ENCODE measurements around the gene TSGA10IP. TPM values are rescaled to one million over a fixed set of nuclear protein-coding genes. Genes with fewer than 3 reads are reported as not detected.

TSGA10IP gene
- polyA plus RNA-seq, 1 donor (not counting 4 experiments of a cell fraction or from before 2014, with no cell fraction given) = not detected

DNA sequence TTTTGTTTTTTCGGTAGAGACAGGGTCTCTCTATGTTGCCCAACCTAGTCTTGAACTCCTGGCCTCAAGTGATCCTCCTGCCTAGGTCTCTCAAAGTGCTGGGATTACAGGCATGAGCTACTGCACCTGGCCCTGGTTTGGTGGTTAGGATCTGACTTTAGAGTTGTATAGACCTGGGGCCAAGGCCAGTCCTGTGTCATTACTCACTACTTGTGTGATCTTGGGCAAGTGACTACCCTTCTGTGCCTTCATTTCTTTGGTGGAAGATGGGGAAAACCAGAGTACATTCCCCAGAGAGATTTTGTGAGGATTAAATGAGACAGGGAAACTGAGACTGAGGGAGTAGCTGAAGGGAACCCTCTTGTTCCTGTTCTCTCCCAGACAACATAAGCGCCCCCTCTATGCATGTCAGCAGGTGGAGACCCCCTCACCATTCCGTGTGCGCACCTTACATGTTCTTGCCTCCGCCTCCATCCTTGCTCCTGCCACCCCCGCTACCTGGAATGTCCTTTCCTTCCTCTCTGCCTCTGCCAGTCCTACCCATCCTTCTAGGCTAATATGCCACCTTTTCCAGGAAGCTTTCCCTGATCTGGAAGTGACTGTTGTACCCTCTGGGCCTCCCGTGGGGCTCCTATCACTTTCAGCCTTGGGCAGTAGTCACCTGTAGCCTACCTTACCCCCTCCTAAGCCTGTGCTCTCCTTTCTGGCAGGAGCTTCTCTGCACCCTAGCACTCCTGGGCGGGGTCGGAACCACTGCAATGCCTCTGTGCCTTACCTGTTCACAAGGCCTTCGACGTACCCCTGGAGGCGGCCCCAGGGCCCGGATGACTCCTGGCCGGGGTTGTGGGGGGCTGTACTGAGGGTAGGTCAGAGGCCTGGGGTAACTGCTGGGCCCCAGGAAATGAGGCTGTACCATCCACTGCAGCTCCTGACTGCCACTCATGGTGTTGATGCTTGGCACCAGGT lies 49.0 kb upstream of the TSGA10IP start:
- Histone ChIP-seq H3K4me2 (ENCODE audit: control insufficient read depth, extremely low read depth, insufficient read depth, low read depth, low read length) (peak overlapping the region; percentile 100), H3K4me3 (ENCODE audit: control insufficient read depth in 2 of 3, extremely low read depth in 1 of 3, insufficient read depth in 2 of 3, low read depth in 1 of 3, low read length in 3 of 3) (peak overlapping the region; percentile 94 to 99 (median 97)), H3K4me1 (ENCODE audit: control insufficient read depth, extremely low read depth, insufficient read depth, low read length) (peaks cover 65% of the 10 kb centered on the region), H2AFZ (ENCODE audit: control insufficient read depth, low read length) (no peak overlapping the region), H3K27ac (ENCODE audit: control insufficient read depth, insufficient read depth, low read length) (peak overlapping the region; percentile 98), H3K9ac (ENCODE audit: control insufficient read depth, extremely low read depth, insufficient read depth, low read length) (peak overlapping the region; percentile 99), H3K79me2 (ENCODE audit: control insufficient read depth, insufficient read depth, low read length) (peaks cover 74% of the 10 kb centered on the region), H3K36me3 (ENCODE audit: control insufficient read depth in 2 of 2, extremely low read depth in 1 of 2, insufficient read depth in 2 of 2, low read length in 2 of 2) (peaks cover 24 to 58% of the 10 kb centered on the region in 2 experiments), H3K9me1 (ENCODE audit: control insufficient read depth, extremely low read depth, insufficient read depth, low read length) (peaks cover 2% of the 10 kb centered on the region), H4K20me1 (ENCODE audit: control insufficient read depth, extremely low read depth, insufficient read depth, low read length) (peaks cover 46% of the 10 kb centered on the region), H3K9me3 (ENCODE audit: control insufficient read depth, low read depth, low read length) (no peaks in the 10 kb centered on the region), H3K27me3 (ENCODE audit: control insufficient read depth, extremely low read depth, insufficient read depth, low read length) (no peaks in the 10 kb centered on the region)
- FAIRE-seq (no peak), DNase-seq (ENCODE audit: low read depth, low spot score) (no peak)
- TF ChIP-seq, protein P1, sequence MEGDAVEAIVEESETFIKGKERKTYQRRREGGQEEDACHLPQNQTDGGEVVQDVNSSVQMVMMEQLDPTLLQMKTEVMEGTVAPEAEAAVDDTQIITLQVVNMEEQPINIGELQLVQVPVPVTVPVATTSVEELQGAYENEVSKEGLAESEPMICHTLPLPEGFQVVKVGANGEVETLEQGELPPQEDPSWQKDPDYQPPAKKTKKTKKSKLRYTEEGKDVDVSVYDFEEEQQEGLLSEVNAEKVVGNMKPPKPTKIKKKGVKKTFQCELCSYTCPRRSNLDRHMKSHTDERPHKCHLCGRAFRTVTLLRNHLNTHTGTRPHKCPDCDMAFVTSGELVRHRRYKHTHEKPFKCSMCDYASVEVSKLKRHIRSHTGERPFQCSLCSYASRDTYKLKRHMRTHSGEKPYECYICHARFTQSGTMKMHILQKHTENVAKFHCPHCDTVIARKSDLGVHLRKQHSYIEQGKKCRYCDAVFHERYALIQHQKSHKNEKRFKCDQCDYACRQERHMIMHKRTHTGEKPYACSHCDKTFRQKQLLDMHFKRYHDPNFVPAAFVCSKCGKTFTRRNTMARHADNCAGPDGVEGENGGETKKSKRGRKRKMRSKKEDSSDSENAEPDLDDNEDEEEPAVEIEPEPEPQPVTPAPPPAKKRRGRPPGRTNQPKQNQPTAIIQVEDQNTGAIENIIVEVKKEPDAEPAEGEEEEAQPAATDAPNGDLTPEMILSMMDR (optimal IDR thresholded peaks at IDR 0.05 in 1 of 3, IDR thresholded peaks at IDR 0.05 in 1 of 3, conservative IDR thresholded peaks at IDR 0.05 in 1 of 3; ENCODE audit: extremely low read depth in 1 of 3, insufficient read depth in 2 of 3, low read length in 3 of 3) = no peak
- no peak for TF ChIP-seq EZH2 (IDR thresholded peaks at IDR 0.05; ENCODE audit: low read length)
- dilution Hi-C loops (cut with MboI; ENCODE audit: extremely low pct_ligation_motif_present, low sequenced_read_pairs) = no loop called here

DNA sequence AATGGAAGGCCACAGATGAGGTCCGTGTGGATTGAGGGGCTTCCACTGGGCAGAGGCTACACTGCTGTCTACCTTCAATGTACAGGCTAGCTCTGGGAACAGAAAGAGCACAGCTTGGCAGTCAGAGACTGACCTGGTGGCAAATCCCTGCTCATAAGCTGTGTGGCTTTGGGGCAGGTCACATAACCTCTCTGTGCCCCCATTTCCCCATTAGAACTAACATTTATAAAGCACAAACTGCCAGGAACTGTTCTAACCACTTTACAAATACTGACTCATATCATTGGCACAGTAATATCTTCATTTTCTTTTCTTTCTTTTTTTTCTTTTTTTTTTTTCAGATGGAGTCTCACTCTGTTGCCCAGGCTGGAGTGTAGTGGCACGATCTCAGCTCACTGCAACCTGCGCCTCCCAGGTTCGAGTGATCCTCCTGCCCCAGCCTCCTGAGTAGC lies 48.2 kb upstream of the TSGA10IP start:
- H3K27ac ChIP-seq (ENCODE audit: control insufficient read depth, insufficient read depth, low read length) = peak overlapping the region; percentile 98
- FAIRE-seq (no peak), DNase-seq (ENCODE audit: low read depth, low spot score) (no peak)

More for the DNA sequence above, 48.2 kb upstream of the TSGA10IP start:
- H2AFZ ChIP-seq (ENCODE audit: control insufficient read depth, low read length) = no peak overlapping the region
- peaks cover 2% of the 10 kb centered on the region for H3K9me1 ChIP-seq (ENCODE audit: control insufficient read depth, extremely low read depth, insufficient read depth, low read length)
- peaks cover 24 to 53% of the 10 kb centered on the region in 2 experiments for H3K36me3 ChIP-seq (ENCODE audit: control insufficient read depth in 2 of 2, extremely low read depth in 1 of 2, insufficient read depth in 2 of 2, low read length in 2 of 2)
- TF ChIP-seq, protein P1 (optimal IDR thresholded peaks at IDR 0.05 in 1 of 3, IDR thresholded peaks at IDR 0.05 in 1 of 3, conservative IDR thresholded peaks at IDR 0.05 in 1 of 3; ENCODE audit: extremely low read depth in 1 of 3, insufficient read depth in 2 of 3, low read length in 3 of 3) = no peak
- no peak for TF ChIP-seq EZH2 (IDR thresholded peaks at IDR 0.05; ENCODE audit: low read length)
- dilution Hi-C loops (cut with MboI; ENCODE audit: extremely low pct_ligation_motif_present, low sequenced_read_pairs) = no loop called here
- H3K27me3 ChIP-seq (ENCODE audit: control insufficient read depth, extremely low read depth, insufficient read depth, low read length) = no peaks in the 10 kb centered on the region
- H3K4me2 ChIP-seq (ENCODE audit: control insufficient read depth, extremely low read depth, insufficient read depth, low read depth, low read length) = peak overlapping the region; percentile 100
- H4K20me1 ChIP-seq (ENCODE audit: control insufficient read depth, extremely low read depth, insufficient read depth, low read length) = peaks cover 44% of the 10 kb centered on the region
- H3K4me1 ChIP-seq (ENCODE audit: control insufficient read depth, extremely low read depth, insufficient read depth, low read length) = peaks cover 68% of the 10 kb centered on the region
- no peaks in the 10 kb centered on the region for H3K9me3 ChIP-seq (ENCODE audit: control insufficient read depth, low read depth, low read length)
- peak overlapping the region; percentile 99 for H3K9ac ChIP-seq (ENCODE audit: control insufficient read depth, extremely low read depth, insufficient read depth, low read length)
- H3K4me3 ChIP-seq (ENCODE audit: control insufficient read depth in 2 of 3, extremely low read depth in 1 of 3, insufficient read depth in 2 of 3, low read depth in 1 of 3, low read length in 3 of 3) = peak overlapping the region; percentile 94 to 99 (median 97)
- H3K79me2 ChIP-seq (ENCODE audit: control insufficient read depth, insufficient read depth, low read length) = peaks cover 77% of the 10 kb centered on the region

All from keratinocyte (primary cell).